HG03097 (cell line): Measurements from ENCODE around the gene CAMTA1.

Experiments
- ATAC-seq: cut with Tn5 transposase; IDR thresholded peaks from one replicate; pipeline ENCODE4 v1.9.1; 2021; ENCODE audit not compliant: unreplicated experiment, low FRiP score

CAMTA1 gene

DNA sequence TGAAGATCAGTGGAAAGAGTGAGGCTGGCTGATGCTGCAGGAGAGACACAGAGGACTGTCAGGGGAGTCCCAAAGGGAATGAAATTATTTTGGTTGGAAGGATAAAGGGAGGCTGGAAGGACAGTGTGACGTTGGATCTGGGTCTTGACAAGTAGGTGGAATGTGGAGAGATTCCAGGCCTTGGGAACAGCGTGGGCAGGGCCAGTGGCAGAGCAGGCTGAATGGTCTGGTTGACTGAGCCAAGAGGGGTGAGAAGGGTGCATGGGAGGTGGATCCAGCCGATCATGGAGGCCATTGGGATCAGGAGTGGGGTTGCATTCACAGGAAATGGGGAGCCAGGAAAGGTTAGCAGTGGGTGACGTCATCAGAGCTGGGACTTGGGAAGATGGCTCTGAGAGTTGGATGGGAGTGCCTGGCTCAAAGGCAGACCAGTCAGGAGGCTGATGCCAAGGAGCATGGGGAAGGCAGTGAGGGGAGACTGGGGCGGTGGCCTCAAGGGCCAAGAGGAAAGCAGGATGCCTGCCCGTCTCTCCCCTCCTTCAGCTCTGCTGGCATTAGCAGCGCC, 839.6 kb downstream of the CAMTA1 start:
- no peak for ATAC-seq

DNA sequence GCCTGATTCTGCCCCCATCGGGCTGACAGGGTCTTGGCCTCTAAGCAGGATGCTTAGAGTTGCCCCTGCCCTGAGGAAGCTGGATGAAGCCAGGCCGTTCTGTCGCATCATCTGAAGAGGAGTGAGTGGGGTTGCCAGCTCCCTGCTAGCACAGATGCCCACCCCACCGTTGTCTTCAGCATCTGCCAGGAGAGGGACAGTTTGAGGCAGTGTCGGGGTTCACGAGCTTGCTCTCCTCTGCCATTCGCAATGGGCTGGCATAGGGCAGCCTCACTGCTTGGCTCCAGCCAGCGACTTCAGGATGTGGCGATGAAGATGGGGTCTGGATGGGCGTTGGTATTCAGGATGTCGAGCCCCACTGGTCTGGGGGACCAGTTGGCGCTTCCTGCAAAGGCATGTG, 840.1 kb downstream of the CAMTA1 start:
- ATAC-seq, result no peak

DNA sequence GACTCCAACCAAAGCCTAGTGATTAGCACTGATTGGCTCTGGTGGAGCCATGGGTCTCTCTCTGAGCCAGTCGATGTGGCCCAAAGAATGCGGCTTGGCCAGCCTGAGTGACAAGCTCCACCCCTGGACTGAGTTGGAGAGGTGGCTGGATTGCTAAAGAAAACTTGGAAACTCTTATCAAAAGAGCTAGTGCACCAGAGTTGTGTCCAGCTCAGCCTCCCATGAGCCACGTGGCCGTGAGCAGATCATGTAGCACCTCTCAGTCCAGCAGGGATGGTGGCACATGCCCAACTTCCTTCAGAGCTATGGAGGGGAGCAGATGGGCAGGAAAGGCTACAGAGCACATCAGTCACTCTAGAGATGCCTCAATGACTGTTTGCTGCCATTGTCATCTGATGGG, 843.0 kb downstream of the CAMTA1 start:
- no peak for ATAC-seq

DNA sequence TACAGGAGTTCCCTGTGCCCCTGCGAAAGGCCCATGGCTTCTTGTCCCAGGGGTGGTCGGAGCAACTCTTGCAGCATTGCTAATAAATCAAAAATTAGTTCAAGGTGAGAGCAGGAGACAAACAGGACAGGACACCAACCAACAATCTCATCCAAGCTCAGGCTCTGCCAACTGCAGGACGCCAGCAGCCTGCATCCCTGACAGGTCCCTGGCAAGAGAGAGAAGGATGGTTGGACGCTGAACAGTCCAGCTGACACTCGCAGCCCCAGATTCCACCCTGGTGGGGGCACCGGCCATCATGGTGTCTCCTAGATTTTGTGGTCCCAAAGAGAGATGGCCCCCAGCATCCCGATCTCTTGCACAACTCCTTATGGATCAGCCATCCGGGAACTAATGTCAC, 843.8 kb downstream of the CAMTA1 start:
- ATAC-seq, result no peak

DNA sequence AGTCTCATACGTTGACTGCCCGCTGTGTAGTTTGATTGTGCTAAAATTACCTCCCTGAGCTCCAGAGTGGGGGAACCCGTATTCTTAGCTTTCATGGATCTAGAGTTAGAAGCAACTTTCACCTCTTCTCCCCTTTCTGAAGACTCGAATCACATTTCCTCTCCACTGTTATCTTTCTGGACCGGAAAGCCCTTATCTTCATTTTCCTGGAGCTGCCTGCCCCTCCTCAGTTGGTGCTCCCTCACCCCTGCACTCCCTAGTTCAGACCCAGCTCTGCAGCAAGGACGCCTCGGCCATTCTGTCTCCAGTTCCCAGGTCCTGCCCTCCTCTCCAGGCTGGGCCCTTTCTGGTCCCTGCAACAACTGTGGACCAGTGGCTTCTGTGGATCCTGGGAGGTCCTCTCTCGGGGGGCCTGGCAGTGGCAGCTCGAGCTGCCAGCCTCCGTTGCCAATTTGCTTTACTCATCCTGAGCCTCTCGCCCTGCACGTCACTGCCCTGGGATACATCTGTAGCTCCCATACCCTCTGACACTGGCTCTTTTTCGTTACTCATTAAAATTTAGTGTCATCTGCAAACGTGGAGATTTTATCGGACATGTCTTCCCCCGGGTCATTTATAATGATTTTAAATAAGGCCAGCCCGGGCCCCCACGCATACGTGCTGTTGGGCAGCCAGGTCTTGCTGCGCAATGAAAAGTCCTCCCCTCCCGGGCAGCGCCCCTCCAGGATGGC, 844.4 kb downstream of the CAMTA1 start:
- ATAC-seq, result no peak

DNA sequence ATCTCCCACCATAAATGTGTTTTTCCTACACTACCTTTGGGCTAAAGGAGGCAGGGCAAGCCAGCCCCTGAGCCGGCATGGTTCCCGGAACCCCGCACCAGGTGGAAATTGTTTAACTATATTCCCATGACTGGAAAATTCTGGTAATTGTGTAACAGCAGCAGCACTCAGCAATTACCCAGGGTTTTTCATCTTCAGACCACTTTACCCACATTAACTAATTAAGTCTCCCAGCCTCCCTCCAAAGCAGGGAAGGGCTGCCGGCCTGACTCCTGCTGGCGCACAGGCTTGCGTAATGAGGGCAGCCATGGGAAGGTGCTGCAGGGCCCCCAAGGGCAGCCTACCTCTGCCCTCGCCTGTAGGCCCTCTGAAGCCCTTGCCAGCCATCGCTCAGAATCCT, 845.1 kb downstream of the CAMTA1 start:
- ATAC-seq, result no peak

DNA sequence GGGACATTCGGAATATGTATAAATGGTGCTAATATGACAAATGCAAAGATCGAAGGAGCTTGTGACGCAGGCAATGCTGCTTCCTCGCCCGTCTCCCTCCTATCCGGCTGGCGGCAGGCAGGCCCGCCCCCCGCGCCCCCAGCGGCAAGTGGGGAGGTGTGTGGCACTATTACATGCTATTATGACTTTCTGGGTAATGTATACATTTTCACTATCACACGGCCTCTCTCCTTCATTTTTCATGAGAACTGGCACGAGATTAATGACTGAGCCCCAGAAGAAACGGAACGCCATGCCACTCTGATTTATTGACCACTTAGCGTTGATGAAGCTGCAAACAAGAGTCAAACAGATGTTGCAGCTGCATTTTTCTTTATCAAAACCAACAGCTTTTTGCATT, 846.9 kb downstream of the CAMTA1 start:
- no peak for ATAC-seq

DNA sequence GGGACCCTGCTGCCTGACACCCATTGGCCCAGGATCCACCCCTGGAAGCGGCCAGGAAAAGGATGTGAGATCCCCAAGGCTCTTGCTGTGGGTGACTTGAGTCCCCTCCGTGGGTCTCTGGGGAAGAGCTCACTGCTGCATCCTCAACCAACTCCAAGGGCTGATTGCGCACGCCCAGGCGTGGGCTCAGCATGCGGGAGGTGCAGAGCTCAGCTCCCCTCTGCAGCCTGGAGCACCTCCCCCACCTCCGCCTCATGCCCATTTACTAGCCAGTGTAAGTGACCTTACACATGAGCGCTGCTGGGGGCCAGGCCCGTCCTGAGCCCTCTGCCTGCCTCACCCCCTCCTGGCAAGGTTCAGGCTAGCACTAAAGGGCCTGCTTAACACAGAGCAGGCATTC, 847.4 kb downstream of the CAMTA1 start:
- ATAC-seq, result no peak

DNA sequence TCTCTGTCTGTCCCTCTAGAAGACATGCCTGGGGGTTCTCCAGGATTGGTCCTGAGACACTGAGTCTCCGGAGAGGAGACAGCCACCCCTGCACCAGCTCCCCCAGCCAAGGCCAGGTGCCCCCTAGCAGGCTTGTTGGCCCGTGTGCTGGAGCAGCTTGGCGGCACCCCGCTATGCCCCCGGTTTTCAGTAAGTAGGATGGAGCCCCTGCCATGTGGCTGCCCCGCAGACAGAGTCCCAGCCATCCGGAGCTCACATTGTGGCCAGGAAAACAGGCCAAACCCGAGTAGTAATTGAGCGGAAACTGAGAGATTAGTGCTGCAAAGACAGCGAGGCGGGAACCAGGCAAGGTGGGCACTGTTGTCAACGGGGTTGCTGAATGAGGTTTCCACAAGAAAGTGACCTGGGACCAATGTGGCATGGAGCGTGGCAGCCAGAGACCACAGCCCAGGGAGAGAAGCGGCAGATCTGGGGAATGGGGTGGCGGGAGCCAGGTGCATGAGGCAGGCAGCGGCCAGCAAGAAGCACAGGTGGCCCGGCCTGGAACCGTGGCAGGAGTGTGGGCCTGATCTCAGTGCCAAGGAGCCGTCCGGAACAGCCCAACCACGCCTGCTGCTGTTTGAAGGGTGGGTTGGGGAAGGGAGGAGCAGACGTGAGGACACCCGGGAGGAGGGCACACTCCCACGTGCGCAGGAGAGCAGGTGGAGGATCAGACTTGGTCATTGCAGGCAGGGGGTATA, 848.4 kb downstream of the CAMTA1 start:
- no peak for ATAC-seq

DNA sequence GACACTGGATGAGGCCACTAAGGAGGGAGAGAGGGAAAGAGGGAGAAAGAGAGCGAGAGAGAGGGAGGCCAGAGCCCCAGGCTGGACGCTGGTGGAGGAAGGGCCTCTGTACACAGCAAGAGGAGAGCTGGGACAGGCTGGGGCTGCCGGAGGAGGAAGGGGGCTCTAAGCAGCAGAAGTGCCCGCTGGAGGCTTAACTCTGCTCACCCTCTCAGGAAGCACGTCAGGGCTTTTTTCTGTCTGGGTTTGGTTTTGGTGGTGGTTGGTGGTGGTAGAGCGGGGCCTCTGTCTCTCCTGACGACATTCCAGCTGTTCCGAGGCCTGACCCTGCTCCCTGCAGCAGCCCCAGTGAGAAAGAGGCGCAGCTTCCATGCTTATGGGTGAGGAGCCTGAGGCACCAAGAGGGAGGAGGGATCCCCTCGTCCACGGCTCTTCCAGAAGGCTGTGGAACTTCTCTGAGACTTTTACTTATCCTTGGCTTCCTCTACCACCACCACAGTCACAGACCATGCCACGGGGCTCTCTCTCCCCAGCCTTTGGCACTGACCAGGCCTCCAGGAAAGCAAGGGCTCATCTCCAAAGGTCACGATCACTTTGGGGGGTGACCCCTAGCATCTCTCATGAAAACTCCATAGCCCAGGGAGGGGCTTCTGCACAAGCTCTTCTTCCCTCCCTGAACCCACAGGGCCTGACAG, 849.4 kb downstream of the CAMTA1 start:
- no peak for ATAC-seq

DNA sequence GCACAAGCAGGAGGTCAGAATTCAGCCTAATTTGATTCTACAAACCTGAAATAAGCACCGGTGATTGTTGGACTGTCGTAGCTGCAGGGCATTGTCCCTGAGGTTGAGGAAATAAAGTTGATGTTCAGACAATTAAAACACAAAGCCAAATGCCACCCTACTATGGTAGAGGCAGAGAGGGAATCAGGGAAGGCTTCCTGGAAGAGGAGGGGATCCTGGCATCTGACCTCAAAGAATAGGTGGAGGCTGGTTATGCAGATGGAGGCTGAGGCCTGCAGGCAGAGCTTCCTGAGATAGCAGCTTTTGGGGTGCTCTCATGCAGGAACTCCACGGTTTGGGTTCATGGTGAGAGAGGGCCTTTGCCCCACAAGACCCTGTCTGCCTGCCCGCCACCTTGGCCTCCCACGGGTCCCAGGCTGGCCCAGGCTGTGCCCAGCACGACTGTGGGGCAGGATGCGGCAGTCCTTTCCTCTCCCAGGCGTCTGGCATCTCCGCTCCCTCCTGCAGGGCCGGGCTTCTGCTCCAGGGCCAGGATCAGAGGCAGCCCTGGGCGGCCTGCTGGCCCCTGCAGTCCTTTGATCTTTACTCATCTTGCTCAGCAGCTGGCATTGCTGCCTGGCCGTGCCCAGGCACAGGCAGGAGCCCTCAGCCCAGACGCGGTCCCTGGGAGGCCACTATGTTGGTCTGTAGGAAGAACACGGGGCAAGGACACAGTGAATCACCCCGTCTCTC, 851.7 kb downstream of the CAMTA1 start:
- ATAC-seq, result no peak

DNA sequence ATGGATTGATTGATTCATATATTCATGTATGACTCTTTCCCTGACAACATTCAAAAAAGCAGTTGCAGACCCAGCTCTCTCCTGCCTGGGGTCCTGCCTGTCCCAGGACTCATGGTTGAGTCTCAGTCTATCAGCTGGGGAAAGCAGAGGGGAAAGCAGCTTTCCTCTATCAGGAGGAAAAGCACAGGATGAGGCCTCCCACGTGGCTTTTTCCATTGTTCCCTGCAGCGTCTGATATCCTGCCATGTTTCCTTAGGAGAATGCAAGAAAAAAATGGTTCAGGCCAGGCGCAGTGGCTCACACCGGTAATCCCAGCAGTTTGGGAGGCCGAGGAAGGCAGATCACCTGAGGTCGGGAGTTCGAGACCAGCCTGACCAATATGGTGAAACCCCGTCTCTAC, 852.8 kb downstream of the CAMTA1 start:
- ATAC-seq, result no peak

DNA sequence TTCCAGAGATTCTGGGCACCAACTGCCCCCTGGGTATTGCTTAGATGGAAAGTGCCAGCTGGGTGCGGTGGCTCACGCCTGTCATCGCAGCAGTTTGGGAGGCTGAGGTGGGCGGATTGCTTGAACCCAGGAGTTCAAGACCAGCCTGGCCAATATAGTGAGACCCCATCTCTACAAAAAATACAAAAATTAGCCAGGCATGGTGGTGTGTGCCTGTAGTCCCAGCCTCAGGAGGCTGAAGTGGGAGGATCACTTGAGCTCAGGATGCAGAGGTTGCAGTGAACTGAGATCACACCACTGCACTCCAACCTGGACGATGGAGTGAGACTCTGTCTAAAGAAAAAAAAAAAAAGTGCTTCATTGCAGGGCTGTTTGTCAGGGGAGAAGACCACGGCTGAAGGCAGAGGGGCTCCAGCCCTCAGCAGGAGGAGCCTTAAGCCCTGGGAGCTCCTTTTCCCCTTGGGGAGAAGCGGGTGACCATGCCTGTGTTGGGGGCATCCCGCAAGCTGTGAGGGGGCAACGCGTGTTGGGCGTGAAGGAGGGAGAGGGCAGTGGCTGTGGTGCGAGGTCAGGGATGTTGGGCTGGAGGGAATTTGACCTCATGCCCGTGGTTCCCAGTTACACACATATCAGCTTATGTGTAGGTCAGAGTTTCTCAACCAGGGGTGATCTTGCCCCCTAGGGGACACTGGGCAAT, 854.3 kb downstream of the CAMTA1 start:
- no peak for ATAC-seq

DNA sequence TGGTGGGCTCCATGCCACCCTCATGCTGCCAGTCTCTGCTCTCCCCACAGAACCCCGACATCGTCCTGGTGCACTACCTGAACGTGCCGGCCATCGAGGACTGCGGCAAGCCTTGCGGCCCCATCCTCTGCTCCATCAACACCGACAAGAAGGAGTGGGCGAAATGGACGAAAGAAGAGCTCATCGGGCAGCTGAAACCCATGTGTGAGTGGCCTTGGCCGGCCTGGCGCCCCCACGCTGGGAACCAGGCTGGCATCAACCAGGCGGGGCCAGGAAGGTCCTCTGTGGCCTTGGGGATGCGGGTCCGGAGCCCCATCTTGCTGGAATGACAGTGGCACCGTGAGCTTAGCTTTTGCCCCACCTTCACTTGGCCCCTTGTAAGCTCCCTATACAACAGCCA, 855.1 kb downstream of the CAMTA1 start:
- no peak for ATAC-seq

DNA sequence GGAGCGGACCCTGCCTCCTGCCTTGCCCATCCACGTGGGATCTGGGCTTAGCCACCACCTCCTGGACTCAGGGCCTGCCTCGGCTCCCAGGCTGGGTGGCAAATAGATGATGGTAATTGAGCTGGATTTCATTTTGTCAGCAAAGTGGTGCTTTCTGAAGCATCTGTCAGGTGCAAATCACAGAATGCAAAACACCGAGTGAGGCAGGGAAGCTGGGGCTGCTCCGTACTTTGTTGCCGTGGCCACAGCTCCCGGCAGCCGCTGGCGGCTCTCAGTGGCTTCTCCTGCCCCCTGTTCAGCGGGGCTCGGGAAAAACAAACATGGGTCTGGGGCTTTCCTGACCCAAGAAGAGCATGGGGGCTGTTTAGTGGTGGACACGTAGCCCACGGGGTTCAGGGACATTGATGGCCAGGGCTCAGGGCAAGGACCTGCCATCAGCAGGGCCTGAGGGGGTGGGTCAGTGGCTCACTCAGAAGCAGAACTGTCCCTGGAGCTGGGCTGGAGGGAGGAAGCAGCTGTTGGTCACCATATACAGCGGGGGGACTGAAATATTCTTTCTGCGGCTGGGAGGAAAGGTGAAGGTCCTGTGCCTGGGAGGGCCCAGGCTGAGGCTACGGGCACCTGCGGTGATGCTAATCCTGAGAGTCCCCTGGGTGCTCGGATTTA, 855.8 kb downstream of the CAMTA1 start:
- no peak for ATAC-seq

DNA sequence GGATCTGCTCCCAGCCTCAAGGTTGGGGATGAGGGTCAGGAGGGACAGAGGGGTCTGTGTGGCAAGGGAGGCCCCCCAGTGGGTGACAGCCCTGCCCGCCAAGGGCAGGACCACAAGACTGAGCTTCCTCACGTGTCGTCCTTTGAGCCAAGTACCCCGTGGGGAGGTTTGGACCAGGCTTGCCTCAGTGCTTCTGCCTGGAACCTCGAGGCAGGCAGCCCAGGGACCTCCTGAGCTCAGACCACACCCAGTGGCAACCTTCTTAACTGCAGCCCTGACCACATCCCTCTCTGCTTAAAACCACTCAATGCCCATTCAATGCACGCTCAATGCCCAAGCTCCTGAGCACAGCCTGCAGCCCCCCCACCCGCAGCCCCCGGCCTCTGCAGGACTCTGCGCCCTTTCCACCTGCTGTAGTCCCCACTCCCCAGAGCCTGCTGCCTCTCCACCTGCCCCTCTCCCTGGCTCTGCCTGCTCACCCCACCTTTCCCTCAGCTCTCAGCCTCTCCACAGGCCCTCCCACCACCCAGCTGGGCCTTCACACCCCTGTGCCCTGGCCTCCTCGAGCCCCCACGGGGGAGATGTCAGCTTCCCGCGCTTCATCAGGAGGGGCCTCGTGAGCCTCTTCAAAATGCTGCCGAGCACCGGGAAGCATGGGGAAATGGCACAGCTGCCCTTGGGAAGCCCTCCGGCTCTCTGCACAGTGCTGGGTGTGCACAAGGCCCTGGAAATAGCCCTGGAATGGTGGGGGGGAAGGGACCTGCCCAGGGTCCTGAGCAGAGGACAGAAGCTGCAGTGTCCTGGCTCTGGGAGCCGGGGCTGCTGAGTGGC, 856.5 kb downstream of the CAMTA1 start:
- no peak for ATAC-seq

DNA sequence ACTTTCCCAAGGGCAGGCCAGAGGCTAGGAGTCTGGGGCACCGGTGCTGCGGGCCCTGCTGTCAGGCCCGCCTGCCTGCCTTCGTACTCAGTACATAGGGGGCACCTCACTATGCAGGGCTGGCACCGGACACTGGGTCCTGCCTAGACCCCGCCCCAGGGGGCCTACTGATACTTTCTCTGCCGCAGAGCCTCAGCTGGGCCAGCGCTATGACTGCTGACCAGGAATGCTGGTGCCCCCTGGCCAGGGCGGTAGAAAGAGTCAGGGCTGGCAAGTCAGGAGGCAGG, 857.1 kb downstream of the CAMTA1 start:
- no peak for ATAC-seq

DNA sequence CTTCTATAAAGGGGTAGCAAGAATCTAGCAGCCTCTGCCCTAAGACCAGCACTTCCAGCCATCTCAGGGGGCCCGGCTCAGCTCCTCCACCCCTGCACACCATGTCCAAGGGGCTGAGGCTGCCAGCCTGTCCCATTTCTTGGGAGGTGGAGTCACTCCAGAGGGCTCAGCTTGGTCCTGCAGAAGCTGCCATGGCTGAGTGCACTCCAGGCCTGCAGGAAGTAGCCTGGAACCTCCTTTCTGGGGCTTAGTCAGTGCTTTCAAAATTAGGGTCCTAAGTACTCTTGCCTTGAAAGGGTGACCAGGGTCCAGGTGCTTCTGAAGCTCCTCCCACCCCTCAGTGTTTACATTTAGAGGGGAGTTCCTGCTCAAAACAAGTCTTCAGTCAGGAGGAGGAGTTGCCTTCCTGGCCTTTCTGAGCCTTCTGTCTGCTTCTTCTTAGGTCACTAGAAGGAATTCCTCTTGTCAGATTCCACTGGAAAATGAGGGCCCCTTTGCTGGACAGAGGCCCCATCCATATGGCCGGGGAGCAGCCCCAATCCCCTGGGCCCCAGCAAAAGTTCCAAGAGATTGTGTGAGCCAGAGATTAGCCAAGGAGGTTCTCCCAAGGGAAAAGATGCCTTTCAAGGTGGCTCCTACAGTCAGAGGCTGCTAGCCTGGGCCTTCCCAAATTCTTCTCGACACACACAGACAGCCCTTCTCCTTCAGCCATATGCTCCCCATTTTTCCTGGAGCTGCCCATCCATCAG, 857.7 kb downstream of the CAMTA1 start:
- ATAC-seq, result no peak
